Chondrocyte (in vitro differentiated cells): ENCODE results near the gene PCDHGB5. TPM values are rescaled to one million over a fixed set of nuclear protein-coding genes. Genes with fewer than 3 reads are reported as not detected.

Experiments used
- DNase-seq: peaks from one replicate; pipeline ENCODE4 v3.0.0; 2021; ENCODE audit warnings: mixed read lengths, low spot score
- H3K27ac Mint-ChIP-seq: one replicate; pipeline ENCODE4 v1.8.0; 2021; ENCODE audit warnings: mild to moderate bottlenecking, moderate library complexity, mixed read lengths; ENCODE audit not compliant: unreplicated experiment
- H3K27me3 Mint-ChIP-seq: 2 replicates; pipeline ENCODE4 v1.8.0; 2021; ENCODE audit warnings: low read depth, mixed read lengths
- H3K36me3 Mint-ChIP-seq: 2 replicates; pipeline ENCODE4 v1.8.0; 2021; ENCODE audit warnings: low read depth, mixed read lengths
- H3K4me1 Mint-ChIP-seq: 2 replicates; pipeline ENCODE4 v1.8.0; 2021; ENCODE audit warnings: low read depth, mild to moderate bottlenecking, mixed read lengths
- H3K4me3 Mint-ChIP-seq: one replicate; pipeline ENCODE4 v1.8.0; 2021; ENCODE audit warnings: mild to moderate bottlenecking, moderate library complexity, mixed read lengths; ENCODE audit not compliant: unreplicated experiment
- H3K9me3 Mint-ChIP-seq: 2 replicates; pipeline ENCODE4 v1.8.0; 2021; ENCODE audit warnings: low read depth, mixed read lengths
- total RNA-seq: library from RNA; stranded (reverse); gene quantifications from 3 replicates; pipeline ENCODE4 v1.2.1, GENCODE V29; 2021
- TF ChIP-seq, protein P1 (sequence below): fragments of 200-600 bp; sonication (generic); IDR thresholded peaks from 2 replicates; pipeline ENCODE4 v1.5.0; 2021; ENCODE audit warnings: antibody characterized with exemption, mild to moderate bottlenecking, moderate library complexity

The PCDHGB5 gene
- total RNA-seq, 1 donor from 2014 or later, result 1.1 TPM

DNA sequence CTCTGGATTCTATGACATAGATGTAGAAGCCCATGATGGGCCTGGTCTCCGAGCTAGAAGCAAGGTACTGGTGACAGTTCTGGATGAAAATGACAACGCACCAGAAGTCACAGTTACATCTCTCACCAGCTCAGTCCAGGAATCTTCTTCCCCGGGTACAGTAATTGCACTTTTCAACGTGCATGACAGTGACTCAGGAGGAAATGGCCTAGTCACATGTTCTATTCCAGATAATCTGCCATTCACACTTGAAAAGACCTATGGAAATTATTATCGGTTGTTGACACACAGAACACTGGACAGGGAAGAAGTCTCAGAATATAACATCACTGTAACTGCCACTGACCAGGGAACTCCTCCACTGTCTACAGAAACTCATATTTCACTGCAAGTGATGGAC lies 41.6 kb upstream of the PCDHGB5 start:
- H3K4me3 Mint-ChIP-seq, result no peak overlapping the region
- DNase-seq, result no peak
- H3K27ac Mint-ChIP-seq, result no peak overlapping the region
- TF ChIP-seq, protein P1, sequence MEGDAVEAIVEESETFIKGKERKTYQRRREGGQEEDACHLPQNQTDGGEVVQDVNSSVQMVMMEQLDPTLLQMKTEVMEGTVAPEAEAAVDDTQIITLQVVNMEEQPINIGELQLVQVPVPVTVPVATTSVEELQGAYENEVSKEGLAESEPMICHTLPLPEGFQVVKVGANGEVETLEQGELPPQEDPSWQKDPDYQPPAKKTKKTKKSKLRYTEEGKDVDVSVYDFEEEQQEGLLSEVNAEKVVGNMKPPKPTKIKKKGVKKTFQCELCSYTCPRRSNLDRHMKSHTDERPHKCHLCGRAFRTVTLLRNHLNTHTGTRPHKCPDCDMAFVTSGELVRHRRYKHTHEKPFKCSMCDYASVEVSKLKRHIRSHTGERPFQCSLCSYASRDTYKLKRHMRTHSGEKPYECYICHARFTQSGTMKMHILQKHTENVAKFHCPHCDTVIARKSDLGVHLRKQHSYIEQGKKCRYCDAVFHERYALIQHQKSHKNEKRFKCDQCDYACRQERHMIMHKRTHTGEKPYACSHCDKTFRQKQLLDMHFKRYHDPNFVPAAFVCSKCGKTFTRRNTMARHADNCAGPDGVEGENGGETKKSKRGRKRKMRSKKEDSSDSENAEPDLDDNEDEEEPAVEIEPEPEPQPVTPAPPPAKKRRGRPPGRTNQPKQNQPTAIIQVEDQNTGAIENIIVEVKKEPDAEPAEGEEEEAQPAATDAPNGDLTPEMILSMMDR, result no peak
- peaks cover 14% of the 10 kb centered on the region for H3K36me3 Mint-ChIP-seq
- peaks cover 59% of the 10 kb centered on the region for H3K9me3 Mint-ChIP-seq
- no peaks in the 10 kb centered on the region for H3K27me3 Mint-ChIP-seq
- no peaks in the 10 kb centered on the region for H3K4me1 Mint-ChIP-seq

DNA sequence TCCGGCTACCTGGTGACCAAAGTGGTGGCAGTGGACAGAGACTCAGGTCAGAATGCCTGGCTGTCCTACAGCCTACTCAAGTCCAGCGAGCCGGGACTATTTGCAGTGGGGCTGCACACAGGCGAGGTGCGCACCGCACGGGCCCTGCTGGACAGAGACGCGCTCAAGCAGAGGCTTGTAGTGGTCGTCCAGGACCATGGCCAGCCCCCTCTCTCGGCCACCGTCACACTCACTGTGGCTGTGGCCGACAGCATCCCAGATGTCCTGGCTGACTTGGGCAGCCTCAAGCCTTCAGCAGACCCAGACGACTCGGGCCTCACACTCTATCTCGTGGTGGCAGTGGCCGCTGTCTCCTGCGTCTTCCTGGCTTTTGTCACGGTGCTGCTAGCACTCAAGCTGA lies 40.8 kb upstream of the PCDHGB5 start:
- H3K9me3 Mint-ChIP-seq, result peaks cover 62% of the 10 kb centered on the region
- DNase-seq, result no peak
- no peak overlapping the region for H3K27ac Mint-ChIP-seq
- H3K4me3 Mint-ChIP-seq, result no peak overlapping the region
- H3K4me1 Mint-ChIP-seq, result no peaks in the 10 kb centered on the region
- no peaks in the 10 kb centered on the region for H3K27me3 Mint-ChIP-seq
- H3K36me3 Mint-ChIP-seq, result peaks cover 14% of the 10 kb centered on the region
- TF ChIP-seq, protein P1, result no peak

DNA sequence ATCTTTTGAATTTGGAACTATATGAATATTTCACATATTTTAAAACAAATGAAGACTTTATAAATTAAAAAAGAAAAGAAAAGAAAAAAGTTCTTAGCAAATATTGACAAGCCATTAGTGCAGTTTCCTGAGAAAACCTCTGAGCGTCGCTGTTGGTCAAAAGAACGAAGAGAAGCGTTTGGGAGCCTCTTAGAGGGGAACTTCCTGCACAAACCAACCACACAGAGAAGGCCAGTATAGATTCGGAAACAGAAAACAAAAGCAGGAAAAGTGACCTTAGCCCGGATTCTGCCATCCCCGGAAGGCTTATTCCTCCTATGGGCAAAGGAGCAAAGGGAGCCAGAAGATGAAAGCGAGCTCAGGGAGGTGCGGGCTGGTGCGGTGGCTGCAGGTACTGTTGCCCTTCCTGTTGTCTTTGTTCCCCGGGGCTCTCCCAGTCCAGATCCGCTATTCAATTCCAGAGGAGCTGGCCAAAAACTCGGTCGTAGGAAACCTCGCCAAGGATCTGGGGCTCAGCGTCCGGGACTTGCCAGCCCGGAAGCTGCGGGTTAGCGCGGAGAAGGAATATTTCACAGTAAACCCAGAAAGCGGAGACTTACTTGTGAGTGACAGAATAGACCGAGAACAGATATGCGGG lies 37.8 kb upstream of the PCDHGB5 start, which contains the start of gene PCDHGB2:
Gene PCDHGB2, plus strand, starts transcription at position 205 of the 637 bp plus-strand sequence. Its CDS starts 142 bp downstream, at position 347.
- Mint-ChIP-seq H3K4me3 (no peak within 1 kb of the TSS), H3K9me3 (peaks cover 70% of the 10 kb centered on the region), H3K27me3 (no peaks in the 10 kb centered on the region), H3K36me3 (peaks cover 17% of the 10 kb centered on the region), H3K4me1 (no peaks in the 10 kb centered on the region), H3K27ac (no peak within 1 kb of the TSS)
- TF ChIP-seq, protein P1, result peak; percentile 25
- DNase-seq, result no peak

DNA sequence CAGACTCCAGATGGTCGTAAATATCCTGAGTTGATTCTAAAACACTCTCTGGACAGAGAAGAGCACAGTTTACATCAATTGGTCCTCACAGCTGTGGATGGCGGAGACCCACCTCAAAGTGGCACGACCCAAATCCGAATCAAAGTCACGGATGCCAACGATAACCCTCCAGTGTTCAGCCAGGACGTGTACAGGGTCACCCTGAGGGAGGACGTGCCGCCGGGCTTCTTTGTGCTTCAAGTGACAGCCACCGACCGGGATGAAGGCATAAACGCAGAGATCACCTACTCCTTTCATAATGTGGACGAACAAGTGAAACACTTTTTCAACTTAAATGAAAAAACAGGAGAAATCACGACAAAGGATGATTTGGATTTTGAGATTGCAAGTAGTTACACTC lies 37.1 kb upstream of the PCDHGB5 start:
- DNase-seq, result no peak
- Mint-ChIP-seq H3K4me1 (no peaks in the 10 kb centered on the region), H3K36me3 (peaks cover 18% of the 10 kb centered on the region), H3K27ac (no peak overlapping the region), H3K4me3 (no peak overlapping the region), H3K9me3 (peaks cover 72% of the 10 kb centered on the region), H3K27me3 (no peaks in the 10 kb centered on the region)
- TF ChIP-seq, protein P1, result no peak

DNA sequence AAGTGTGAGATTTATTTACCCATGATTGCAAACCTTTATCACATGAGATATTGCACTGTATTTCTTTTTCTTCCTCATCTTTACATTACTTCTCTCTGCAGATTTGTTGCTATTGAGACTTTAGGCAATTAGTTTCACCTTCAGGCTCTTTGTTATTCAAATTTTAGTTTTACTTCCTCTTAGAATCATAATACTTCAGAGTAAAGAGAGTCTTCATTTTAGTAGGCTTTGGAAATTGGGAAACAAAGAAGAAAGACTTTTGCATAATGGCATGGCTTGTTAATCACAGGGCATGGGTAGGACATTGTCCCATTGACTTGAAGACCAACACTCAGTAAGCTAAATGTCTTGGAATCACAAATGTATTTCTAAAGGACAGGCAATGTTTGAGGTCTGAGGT lies 35.0 kb upstream of the PCDHGB5 start:
- TF ChIP-seq, protein P1, result no peak
- Mint-ChIP-seq H3K4me3 (no peak overlapping the region), H3K27me3 (no peaks in the 10 kb centered on the region), H3K4me1 (no peaks in the 10 kb centered on the region), H3K36me3 (peaks cover 12% of the 10 kb centered on the region), H3K9me3 (peaks cover 68% of the 10 kb centered on the region), H3K27ac (no peak overlapping the region)
- DNase-seq, result no peak
